Kidney capillary endothelial cell (primary cell): ENCODE results near the gene SEPTIN5.

Experiments used
- DNase-seq: peaks from one replicate; pipeline ENCODE4 v3.0.0-alpha.2; 2018; ENCODE audit warnings: low spot score

SEPTIN5 gene

GRCh38 chr22:19748991-19749664 is 34.8 kb downstream of the SEPTIN5 start:
- no peak for DNase-seq

DNA sequence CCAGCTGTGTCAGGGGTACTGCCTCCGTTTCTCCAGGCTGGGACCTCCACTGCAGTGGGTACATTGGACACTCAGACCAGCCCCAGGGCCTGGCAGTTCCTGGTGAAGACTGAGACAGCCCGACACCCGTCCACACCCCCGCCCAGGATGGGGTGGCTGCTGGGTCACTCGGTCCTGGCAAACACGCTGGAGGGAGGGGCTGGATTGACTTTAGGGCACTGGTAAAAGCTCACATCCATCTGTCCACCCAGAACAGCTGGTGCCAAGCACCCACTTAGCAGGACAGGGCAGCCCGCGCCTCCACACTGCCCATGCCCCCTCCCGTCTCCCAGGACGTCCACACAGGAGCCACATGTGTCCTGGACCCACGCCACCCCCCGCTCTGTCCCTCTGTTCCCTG is 35.6 kb downstream of the SEPTIN5 start:
- no peak for DNase-seq

GRCh38 chr22:19750507-19751490 is 36.5 kb downstream of the SEPTIN5 start:
- no peak for DNase-seq

- no peak for DNase-seq
Measured at GRCh38 chr22:19751497-19752245, 37.4 kb downstream of the SEPTIN5 start.

GRCh38 chr22:19753090-19753842 is 39.0 kb downstream of the SEPTIN5 start:
- no peak for DNase-seq

DNA sequence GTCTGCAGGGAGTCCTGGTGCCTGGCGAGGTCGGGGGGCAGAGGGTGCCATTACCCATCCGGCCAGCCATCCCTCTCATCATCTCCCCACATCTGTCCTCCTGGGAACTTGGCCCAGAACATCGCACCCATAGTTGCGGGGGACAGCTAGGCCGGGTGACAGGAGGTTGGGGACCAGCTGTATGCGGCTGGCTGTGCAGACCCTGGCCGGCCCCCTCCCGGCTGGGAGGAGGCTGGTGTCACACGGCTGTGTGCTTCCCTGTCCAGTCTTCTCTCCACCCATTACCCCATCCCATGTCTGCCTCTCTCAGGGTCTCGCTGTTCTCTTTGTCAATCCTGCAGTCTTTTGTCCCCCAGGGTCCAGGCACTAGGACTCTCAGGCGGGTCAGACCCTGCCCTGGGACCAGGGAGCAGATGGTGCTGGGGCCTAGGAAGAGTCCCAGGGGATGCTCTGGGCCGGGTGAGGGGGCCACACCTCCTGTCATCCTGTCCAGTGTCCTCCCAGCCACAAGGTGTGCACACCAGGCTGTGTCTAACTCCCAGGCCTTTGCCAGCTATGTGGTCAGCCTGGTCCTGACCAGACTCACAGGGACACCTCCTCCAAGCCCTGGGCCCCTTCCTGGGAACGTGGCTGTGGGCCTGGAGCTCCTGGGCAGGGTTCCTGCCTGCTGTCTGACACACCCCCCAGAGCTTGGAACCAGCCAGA is 39.8 kb downstream of the SEPTIN5 start:
- DNase-seq = no peak

DNA sequence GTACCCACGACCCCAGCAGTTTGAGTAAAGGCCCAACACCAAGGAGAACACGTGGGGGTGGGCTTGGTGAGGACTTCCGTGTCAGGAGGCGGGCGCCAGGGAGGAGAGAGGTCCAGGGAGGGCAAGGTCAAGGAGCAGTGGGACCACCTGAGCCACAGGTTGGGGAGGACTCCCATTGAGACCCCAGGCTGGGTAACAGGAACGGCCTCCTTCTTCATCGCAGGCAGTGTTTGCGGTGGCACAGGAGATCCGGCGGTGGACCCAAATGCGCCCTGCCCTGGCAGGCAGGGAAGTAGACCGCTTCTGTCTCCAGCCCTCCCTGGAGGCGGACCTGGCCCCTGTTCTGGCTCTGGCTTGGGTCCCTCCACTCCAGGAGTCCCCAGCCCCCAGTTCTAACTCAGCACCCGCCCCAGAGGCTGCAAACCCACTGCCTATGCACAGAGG is 40.4 kb downstream of the SEPTIN5 start:
- DNase-seq = no peak

- no peak for DNase-seq
Measured at GRCh38 chr22:19755145-19755710, 40.9 kb downstream of the SEPTIN5 start.

- no peak for DNase-seq
Measured at GRCh38 chr22:19755722-19756287, 41.5 kb downstream of the SEPTIN5 start.

DNA sequence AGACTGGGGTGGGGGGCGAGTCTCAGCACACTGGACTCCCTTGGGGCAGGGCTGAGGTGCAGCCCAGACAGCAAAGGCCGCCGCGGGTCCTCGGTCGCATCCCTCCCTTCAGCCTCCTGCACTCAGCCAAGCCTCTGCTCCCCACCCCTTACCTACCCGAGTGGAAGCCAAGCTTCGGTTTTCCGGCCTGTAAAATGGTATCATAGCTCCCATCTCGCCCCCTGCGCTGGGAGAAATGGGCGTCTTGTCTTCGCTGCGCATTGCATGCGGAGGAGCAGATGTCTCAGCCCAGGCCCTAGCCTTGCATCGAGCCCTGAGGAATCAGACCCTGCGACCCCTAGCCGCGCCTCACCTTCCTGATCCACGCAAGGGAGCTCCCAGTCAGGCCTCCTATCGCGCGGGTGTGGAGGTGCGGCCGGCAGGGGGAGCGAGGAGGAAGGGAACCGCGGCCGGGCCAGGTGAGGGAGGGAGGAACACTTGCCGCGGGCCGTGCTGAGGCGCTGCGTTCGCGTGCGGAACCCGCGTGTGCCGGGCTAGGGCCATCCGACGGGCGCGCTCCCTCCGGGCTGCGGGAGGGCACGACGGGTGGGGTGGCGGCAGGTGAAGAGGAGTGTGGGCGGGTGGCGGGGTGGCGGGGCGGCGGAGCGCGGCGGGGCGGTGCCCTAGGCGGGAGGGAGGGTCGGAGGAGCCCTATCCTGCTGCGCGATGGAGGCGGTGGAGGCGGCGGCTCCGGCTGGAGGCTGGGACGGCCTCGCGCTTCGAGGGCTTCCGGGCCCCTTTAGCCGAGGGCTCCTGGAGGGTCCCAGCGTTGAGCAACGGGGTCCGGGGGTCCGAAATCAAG is 42.2 kb downstream of the SEPTIN5 start:
- no peak for DNase-seq

DNA sequence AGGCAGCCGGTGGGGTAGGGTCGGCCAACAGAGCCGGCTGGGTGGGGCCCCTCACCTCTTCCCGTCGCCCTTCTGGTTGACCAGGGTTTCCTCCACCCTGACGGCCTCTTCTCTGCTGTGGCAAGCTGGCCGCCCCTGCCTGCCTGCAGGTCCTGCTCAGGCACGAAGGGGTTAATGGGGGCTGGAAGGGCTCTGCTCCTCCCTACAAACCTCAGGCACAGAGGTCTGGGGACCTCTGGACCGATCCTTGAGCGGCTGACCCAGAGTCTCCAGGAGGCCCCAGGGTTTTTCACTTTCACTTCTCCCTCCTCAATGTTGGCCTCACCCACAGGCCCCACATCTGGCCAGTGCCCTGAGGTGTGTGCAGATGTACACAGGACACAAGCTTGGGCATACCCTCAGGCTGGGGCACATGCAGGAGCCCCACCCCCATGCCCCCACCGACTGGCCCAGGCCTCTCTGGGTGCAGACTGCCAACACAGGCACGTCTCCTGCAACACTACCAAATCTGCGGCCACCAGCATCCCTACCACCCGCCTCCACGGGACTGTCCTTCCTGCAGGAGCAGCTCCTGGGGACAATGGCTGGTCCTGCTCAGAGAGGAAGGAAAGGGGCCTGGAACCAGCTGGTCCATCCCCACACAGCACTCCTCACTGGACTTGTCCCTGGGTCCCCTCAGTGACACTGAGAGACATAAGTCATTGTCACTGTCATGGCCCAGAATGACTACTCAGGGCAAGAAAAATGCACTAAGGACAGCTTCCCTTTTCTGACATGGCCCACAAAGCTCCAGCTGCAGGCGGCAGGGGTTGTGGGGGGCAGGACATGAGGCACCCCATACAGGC is 43.1 kb downstream of the SEPTIN5 start:
- no peak for DNase-seq

GRCh38 chr22:19757985-19758895 is 43.9 kb downstream of the SEPTIN5 start:
- no peak for DNase-seq

DNA sequence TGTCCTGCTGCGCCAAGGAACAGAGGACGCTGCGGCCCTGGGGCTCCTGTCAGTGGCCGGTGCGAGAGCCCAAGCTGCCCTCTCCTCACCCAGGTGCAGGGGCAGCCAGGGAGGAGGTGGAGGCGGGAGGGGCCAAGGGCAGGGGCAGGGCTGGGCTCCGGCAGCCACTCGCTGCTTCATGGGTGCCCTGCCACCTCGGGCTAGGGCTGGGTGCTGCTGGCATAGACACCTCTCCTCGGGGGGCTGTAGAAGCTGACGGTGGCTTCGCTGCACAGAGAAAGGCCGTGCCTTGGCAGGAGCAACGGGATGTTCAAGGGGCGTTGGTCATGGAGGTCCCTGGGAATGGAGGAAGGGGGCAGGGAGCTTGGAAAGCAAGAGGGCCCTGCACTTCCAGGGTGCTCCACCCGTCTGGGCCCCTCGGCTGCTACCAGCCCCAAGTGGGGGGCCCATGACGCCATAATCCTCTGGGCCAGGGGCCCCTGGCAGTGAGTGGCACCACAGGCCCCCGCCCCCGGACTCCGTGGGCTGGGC is 44.7 kb downstream of the SEPTIN5 start:
- no peak for DNase-seq

- DNase-seq = no peak
Measured at GRCh38 chr22:19759427-19760057, 45.2 kb downstream of the SEPTIN5 start.

DNA sequence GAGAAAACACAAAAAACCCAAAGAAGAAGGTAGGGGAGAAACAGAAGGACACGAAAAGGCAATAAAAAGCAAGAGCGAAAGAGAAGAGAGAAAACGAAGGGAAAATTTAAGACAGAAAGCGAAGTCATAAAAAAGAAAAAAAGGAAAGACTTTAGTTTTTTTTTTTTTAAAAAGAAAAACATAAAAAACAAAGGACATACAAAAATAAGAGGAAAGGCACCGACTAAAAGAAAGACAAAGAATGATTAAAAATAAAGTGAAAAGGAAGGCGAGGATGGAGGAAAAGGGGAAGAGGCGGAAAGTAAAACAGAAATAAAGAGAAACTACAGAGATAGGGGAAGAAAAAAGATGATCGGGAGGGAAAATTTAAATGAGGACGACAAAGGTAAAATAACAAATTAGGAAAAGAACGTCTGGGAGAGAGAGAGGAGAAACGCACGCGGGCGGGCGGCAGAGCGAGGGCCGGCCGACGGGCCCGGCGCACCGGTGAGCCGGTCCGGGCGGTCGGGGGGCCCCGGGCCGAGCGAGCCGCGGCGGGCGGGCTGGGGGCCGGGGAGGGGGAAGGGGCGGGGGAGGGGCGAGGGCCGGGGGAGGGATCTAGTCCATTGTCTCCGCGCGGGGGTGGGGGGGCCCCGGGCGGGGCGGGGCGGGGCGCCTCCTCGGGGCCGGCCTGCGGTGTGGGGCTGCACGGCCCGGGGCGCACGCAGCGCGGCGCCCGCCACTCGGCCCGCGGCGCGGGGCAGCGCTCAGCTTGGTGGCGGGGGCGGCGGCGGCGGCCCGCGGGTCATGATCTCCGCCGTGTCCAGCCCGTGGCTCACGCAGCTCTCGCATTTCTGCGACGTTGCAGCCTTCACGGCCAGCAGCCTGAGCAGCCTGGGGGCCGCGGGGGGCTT is 46.0 kb downstream of the SEPTIN5 start, which contains the start of gene TBX1:
TBX1 (plus strand) TSS at position 721 of the 893 bp plus-strand sequence; CDS start at position 787, 66 bp downstream.
- DNase-seq = no peak
